T-helper 1 cell treated with Interleukin-12 subunit alpha and Interleukin-12 subunit beta and Interleukin-4 antibody, amounts not matched to agents 30 ng/mL and 1 ng/mL, for 36 hours (primary cell): ENCODE measurements around the gene MOAP1. TPM values are rescaled to one million over a fixed set of nuclear protein-coding genes. Genes with fewer than 3 reads are reported as not detected.

Source experiments
- intact Hi-C: fragments of 100-400 bp; cut with micrococcal nuclease; formaldehyde crosslinking; loops from one replicate; pipeline ENCODE4 v1.15.1; 2024
- total RNA-seq: library from RNA; stranded (reverse); gene quantifications from 2 replicates; pipeline ENCODE4 v1.2.3, GENCODE V29; 2022

MOAP1 gene
- total RNA-seq, 1 donor from 2014 or later = 24.0 TPM

DNA sequence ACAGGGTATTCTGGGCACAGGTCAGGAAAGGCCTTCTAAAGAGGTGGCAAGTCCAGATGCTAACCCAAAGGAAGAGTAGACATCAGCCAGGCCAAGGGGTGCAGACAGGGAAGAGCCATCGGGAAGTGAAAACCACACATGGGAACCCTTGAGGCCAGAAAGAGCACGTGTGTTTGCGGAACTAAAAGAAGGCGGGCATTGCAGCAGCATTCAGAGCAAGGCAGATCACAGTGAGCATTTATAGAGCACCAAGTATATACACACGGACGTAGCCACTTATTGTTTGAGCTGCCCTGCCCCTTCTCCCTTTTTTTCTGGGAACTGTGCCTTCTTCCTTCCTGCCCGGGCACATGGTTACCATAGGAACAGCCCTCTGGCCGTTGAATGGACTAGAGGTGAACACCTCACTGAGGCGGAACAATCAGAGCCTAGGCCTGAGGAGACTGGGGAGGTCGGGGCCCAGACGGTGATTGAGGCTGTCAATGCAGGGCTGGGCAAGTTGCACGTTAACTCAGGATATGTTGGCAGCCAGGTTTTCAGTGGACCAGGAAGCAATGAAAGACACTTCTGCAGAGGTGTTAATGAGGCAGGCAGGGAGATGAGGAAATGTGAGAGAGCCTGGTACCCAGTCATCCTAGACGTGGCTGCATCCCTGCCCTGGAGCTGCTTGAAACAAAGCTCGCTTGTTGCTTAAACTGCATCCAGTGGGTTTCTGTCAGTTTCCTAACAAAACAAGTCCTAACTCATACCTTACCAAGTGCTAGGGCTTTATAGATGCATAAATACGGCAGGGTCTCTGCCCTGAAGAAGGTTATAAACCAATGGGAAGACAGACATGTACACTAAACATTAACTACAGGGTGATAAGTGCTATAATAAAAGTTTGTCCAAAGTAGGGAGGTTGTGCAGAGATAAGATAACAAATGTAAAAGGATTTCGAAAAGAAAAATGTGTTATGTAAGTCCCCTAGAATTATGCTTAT lies 34.2 kb downstream of the MOAP1 start:
- intact Hi-C loops = no loop called here

DNA sequence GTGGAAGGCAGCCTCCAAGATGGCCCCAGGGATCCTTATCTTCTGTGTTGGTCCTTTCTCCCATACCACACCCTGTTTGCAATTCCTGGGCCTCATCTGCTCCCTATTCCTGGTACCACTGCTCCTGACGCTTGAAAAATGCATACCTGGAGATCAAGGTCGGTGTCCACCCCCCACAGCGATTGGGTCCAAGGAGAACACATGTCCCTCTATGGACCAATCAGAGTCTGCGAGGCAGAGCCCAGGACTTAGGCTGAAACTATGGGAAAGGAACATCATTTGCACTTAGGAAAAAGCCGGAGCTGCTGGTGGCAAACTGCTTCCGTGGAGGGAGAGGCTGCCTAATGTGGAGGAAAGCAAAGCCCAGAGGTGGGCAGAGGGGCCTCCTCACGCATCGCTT lies 35.7 kb downstream of the MOAP1 start:
- intact Hi-C loops = no loop called here

DNA sequence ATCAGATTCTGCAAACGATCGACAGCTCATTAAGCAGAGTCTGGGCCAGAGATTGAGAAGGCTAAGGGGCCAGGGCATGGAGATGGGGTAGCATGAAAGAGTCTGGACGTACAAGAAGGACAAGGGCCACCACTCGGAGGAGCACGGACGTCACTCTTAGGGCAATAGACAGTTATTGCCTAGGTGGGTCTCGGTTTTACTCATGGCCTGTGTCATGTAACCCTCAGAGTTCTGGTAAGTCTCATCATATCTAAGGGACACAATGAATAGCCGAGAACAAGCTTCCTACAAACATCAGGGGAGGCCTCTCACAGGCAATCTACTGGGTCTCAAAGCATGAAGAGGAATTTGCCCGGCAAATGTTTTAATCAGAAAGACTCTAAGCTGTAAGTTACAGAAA lies 38.6 kb downstream of the MOAP1 start:
- intact Hi-C loops = no loop called here

DNA sequence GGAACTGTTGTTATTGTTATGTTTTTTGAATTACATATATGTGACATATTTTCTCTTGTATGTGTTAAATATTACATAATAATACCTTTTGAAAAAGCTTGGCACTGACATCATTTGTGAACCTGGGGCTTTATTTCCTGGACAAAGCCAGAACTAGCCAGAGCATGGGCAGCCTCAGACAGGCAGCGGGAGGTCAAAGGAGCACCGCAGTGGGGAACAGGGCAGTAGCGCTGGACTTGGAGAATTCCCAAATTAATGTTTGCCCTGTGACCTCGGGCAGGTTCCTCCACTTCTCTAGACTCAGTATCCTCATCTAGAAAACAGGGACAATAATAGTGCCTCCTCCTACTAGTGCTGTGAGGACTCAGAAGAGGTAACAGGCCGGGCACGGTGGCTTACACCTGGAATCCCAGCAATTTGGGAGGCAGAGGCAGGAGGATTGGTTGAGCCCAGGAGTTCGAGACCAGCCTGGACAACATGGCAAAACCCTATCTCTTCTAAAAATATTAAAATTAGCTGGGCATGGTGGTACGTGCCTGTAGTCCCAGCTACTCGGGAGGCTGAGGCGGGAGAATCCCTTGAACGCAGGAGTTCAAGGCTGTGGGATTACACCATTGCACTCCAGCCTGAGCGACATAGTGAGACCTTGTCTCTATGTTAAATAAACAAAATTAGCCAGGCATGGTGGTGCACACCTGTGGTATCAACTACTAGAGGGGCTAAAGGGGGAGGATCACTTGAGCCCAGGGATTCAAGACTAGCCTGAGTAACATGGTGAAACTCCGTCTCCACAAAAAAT lies 41.6 kb downstream of the MOAP1 start:
- intact Hi-C loops = no loop called here

DNA sequence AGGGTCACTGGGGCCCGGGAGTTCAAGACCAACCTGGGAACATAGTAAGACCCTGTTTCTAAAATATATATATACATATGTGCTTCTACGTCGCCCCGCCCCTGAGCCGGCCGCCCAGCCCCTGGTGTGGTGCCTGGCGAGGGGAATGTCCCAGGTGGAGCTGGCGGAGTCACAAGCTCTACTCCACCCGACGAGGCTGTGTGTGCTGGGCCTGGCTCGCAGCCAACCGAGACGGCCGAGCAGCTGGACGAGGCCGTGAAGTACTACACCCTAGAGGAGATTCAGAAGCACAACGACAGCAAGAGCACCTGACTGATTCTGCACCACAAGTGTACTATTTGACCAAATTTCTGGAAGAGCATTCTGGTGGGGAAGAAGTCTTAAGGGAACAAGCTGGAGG lies 46.8 kb downstream of the MOAP1 start:
- intact Hi-C loops = loop anchor here (2.0 to 10.0 kb wide), 2 partner anchors 47 to 293 kb away; partner anchors contain the start of genes LYSET and MOAP1

DNA sequence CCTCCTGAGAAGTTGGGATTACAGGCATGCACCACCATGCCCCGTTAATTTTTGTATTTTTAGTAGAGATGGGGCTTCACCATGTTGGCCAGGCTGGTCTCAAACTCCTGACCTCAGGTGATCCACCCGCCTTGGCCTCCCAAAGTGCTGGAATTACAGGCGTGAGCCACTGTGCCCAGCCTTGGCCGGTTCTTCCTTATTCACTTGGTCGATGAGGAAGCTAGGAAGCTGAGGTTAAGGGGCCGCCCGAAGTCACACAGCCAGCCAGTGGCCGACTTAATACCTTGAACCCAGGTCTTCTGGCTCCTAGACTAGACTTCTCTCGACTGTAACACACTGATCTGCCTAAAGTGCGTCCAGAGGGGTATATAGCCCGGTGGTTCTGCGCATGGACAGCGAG lies 48.2 kb downstream of the MOAP1 start:
- intact Hi-C loops = loop anchor here (10.0 kb wide), 1 partner anchor 292 kb away; no protein-coding TSS in a partner anchor

DNA sequence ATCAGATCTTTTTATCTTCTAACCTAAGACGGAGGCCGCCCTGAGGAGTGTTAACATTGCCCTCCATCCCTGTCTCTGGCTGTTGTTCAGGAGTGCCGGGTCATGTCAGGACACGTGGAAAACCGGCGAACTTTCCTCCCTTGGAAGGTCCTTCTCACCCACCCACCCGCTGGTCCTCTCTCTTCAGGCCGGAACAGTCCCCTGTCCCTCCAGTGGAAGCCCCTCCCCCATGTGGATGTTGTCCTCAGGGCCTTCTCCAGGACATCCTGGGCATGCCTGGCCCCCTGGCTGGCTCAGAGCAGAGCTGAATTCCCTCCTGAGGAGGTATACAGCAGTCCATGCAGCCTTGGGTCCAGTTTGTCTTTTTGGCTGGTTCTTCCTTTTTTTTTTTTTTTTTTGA lies 48.7 kb downstream of the MOAP1 start:
- intact Hi-C loops = loop anchor here (10.0 kb wide), 1 partner anchor 291 kb away; no protein-coding TSS in a partner anchor

DNA sequence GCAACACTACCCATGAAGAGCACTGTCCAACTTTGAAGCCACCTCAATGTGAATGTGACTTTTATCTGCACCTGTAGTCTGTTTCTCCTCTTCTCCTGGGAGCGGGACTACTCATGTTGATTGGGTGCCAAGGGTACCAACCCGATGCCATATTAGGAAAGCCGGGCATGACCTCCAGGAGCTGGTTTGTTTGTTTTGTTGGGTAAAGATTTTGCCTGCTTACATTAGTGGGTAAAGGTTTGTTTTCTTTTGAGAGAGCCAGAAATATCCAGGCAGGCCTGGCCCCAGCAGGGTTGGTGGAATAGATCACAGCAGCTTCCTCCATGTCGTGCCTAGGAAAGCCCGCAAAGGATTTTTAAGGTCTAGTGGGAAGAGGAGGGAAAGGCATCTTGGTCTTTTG lies 49.3 kb downstream of the MOAP1 start:
- intact Hi-C loops = loop anchor here (10.0 kb wide), 1 partner anchor 291 kb away; no protein-coding TSS in a partner anchor

DNA sequence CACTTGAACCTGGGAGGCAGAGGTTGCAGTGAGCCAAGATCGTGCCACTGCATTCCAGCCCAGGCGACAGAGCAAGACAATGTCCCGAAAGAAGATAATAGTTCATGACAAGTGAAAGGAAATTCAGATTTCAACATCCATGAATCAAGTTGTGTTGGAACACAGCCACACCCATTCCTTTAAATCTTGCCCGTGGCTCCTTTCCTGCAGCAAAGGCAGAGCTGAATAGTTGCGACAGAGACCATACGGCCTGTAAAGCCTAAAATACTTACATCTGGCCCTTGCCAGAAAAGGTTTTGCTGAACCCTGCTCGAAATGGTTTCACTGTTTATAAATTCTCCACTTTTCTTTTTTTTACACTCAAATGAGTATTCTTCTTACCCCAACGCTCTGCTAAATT lies 51.2 kb downstream of the MOAP1 start:
- intact Hi-C loops = loop anchor here (10.0 kb wide), 1 partner anchor 289 kb away; no protein-coding TSS in a partner anchor

DNA sequence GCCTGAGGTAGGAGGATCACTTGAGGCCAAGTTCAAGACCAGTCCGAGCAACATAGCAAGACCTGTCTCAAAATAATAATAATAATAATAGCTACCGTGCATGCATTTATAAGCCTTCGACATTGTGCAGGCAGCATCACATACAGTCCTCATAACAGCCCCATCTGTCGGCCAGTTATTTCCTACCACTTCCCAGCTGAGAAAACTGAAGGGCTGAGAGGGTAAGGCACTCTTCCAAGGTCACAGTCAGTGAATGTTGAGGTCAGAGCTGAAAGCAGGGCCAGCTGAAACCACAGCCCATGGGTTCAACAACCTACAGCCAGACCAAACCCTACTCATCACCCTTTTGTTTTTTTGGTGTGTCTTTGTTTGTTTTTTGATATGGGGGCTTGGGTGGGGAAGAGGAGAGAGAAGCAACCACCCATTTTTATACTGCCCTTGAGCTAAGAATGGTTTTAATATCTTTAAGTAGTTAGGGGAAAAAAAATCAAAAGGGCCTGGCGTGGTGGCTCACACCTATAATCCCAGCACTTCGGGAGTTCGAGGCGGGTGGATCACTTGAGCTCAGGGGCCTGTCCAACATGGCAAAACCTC lies 52.1 kb downstream of the MOAP1 start:
- intact Hi-C loops = loop anchor here (1.0 to 10.0 kb wide), 3 partner anchors 19 to 288 kb away; no protein-coding TSS in a partner anchor

Other genes with a start within 250 kb of the MOAP1 start
- gene ITPK1, start 69.0 kb downstream of the MOAP1 start, total RNA-seq = 68.4 and 74.0 TPM in 2 replicates
- 9.6 and 11.6 TPM in 2 replicates for gene LYSET, start 420 bp upstream of the MOAP1 start, total RNA-seq
- gene GON7, start 22.2 kb upstream of the MOAP1 start, total RNA-seq = 14.2 and 14.4 TPM in 2 replicates
- gene UBR7, start 22.4 kb upstream of the MOAP1 start, total RNA-seq = 32.7 and 37.6 TPM in 2 replicates
- 20.3 and 25.1 TPM in 2 replicates for gene BTBD7, start 148.1 kb upstream of the MOAP1 start, total RNA-seq
- not detected in 2 replicates for gene COX8C, start 162.3 kb upstream of the MOAP1 start, total RNA-seq
- gene UNC79, start 246.0 kb upstream of the MOAP1 start, total RNA-seq = not detected in 2 replicates